K562 (cell line): ENCODE measurements around the gene RNPEP. TPM values are rescaled to one million over a fixed set of nuclear protein-coding genes. Genes with fewer than 3 reads are reported as not detected.

Experiments
- BRF2 ChIP-seq: IDR thresholded peaks from 3 replicates; pipeline ENCODE4 v1.6.1; 2011; ENCODE audit warnings: borderline replicate concordance, mild to moderate bottlenecking; ENCODE audit not compliant: insufficient read length, insufficient read depth
- CREB1 ChIP-seq, 2 experiments: sonication (generic) in 1 of 2; formaldehyde crosslinking in 1 of 2; IDR thresholded peaks; 2 replicates each; pipeline versions ENCODE4 v1.6.1 to v1.8.0; 2012 to 2022; ENCODE audit warnings: inconsistent platforms in 1 of 2, mild to moderate bottlenecking in 1 of 2, missing genetic modification reagents in 1 of 2, moderate library complexity in 1 of 2
- ELF4 ChIP-seq: fragments of 450-650 bp; formaldehyde crosslinking; IDR thresholded peaks from 2 replicates; pipeline ENCODE4 v1.4.0; 2022; ENCODE audit warnings: missing genetic modification characterization
- ETS1 ChIP-seq: conservative IDR thresholded peaks from 2 replicates; pipeline ENCODE4 v1.6.1; 2011; ENCODE audit warnings: low read depth, mild to moderate bottlenecking, low read length; ENCODE audit not compliant: control insufficient read depth
- ETS2 ChIP-seq: IDR thresholded peaks from 2 replicates; pipeline ENCODE4 v1.6.1; 2016; ENCODE audit warnings: borderline replicate concordance, missing genetic modification characterization, mild to moderate bottlenecking, moderate library complexity, missing compliant biosample characterization; ENCODE audit not compliant: poor library complexity, severe bottlenecking
- MAZ ChIP-seq, 2 experiments: fragments of 450-650 bp in 1 of 2; sonication (generic) in 1 of 2; formaldehyde crosslinking; IDR thresholded peaks in 1 of 2; conservative IDR thresholded peaks in 1 of 2; 2 replicates each; pipeline versions ENCODE4 v1.4.0 to v1.5.0; 2020; ENCODE audit warnings: mild to moderate bottlenecking in 1 of 2, missing genetic modification reagents in 1 of 2
- MTA3 ChIP-seq: fragments of 450-650 bp; formaldehyde crosslinking; IDR thresholded peaks from 2 replicates; pipeline ENCODE4 v1.6.1; 2017; ENCODE audit warnings: mild to moderate bottlenecking, borderline replicate concordance
- PBX2 ChIP-seq, 2 experiments: IDR thresholded peaks in 1 of 2; conservative IDR thresholded peaks in 1 of 2; 2 replicates each; pipeline ENCODE4 v1.6.1; 2016; ENCODE audit warnings: low read depth in 2 of 2, mild to moderate bottlenecking in 1 of 2, missing compliant biosample characterization in 1 of 2, missing genetic modification characterization in 1 of 2, moderate library complexity in 1 of 2
- SMARCA4 ChIP-seq: fragments of 450-650 bp; IDR thresholded peaks from 2 replicates; pipeline ENCODE4 v1.6.1; 2016
- TFAP4 ChIP-seq: sonication (generic); formaldehyde crosslinking; IDR thresholded peaks from 2 replicates; pipeline ENCODE4 v1.8.0; 2022; ENCODE audit warnings: missing genetic modification reagents, mild to moderate bottlenecking, moderate library complexity, borderline replicate concordance
- ZBTB11 ChIP-seq, 3 experiments: fragments of 200-800 bp in 1 of 3; fragments of 250-450 bp in 1 of 3; fragments of 450-650 bp in 1 of 3; sonication (Bioruptor Pico) in 1 of 3; sonication (Bioruptor generic) in 1 of 3; formaldehyde crosslinking in 1 of 3; IDR thresholded peaks; 2 replicates each; pipeline versions ENCODE4 v1.6.1 to v1.8.0; 2016 to 2022; ENCODE audit warnings: mild to moderate bottlenecking in 2 of 3, missing genetic modification characterization in 2 of 3, missing compliant biosample characterization in 1 of 3, moderate library complexity in 1 of 3
- ZNF253 ChIP-seq: fragments of 250-450 bp; sonication (Bioruptor Pico); conservative IDR thresholded peaks from 2 replicates; pipeline ENCODE4 v1.6.1; 2021; ENCODE audit warnings: mild to moderate bottlenecking
- polyA plus RNA-seq, 8 experiments: library from polyadenylated mRNA; depleted of rRNA in 4 of 8; stranded (reverse) in 5 of 8; unstranded in 3 of 8; fragments of >200 nt; fragmentation: Nextera tagmentation in 2 of 8; fragmentation: Illumina TruSeq in 1 of 8; extraction: Ambion mirVana in 2 of 8; extraction: Trizol in 1 of 8; gene quantifications; 2 replicates each; pipeline versions ENCODE4 v1.2.1 to v1.2.3, GENCODE V29; 2011 to 2014; ENCODE audit warnings: inconsistent platforms in 1 of 8, missing spikeins in 1 of 8
- total RNA-seq, 7 experiments: library from RNA; depleted of rRNA in 6 of 7; stranded (reverse); fragments of >200 nt in 6 of 7; fragmentation: Illumina TruSeq in 2 of 7; extraction: Trizol in 2 of 7; gene quantifications; 2 replicates each; pipeline versions ENCODE4 v1.2.1 to v1.2.3, GENCODE V29; 2011 to 2021; ENCODE audit warnings: low replicate concordance in 1 of 7

RNPEP gene
- total and polyA plus RNA-seq, 9 of the 15 experiments (the other 6 are each of a cell fraction or from before 2014, with no cell fraction given), result 27.5 to 131 (median 63.4) TPM

- TF ChIP-seq ETS1 (no peak), CREB1 (IDR thresholded peaks at IDR 0.05) (no peak), CREB1 (CRISPR knock-in tag; IDR thresholded peaks at IDR 0.05) (peak; percentile 46; the same call in 1 of the 2 replicates), ELF4 (0 out of 2 replicates have a peak, but pooled peaks have one; percentile 55), ETS2 (tag) (no peak), SMARCA4 (0 out of 2 replicates have a peak, but pooled peaks have one; percentile 16), BRF2 (no peak), TFAP4 (CRISPR knock-in tag) (peak; percentile 26; the same call in 1 of the 2 replicates), MAZ (CRISPR knock-in tag; conservative IDR thresholded peaks at IDR 0.05 in 1 of 2, IDR thresholded peaks at IDR 0.05 in 1 of 2) (peak in 1 of 2 experiments; percentile 41), ZBTB11 (CRISPR knock-in tag; IDR thresholded peaks at IDR 0.05) (no peak), ZNF253 (no peak), MTA3 (peak; percentile 43; the same call in 1 of the 2 replicates), PBX2 (CRISPR knock-in tag; IDR thresholded peaks at IDR 0.05; ENCODE audit: low read depth) (no peak), PBX2 (tag; conservative IDR thresholded peaks at IDR 0.05; ENCODE audit: low read depth) (peak; percentile 21; the same call in 1 of the 2 replicates)
Observed at GRCh38 chr1:202009326-202010179, 27.1 kb downstream of the RNPEP start (continued).
